Upper lobe of left lung (tissue), 6 donors: ENCODE data around the gene MAP4K1. TPM values are rescaled to one million over a fixed set of nuclear protein-coding genes. Genes with fewer than 3 reads are reported as not detected.

Experiments
- ATAC-seq, 2 donors: fragments of 200-7000 bp; cut with Tn5 transposase; one replicate each; pipeline ENCODE4 v1.9.1; 2022; ENCODE audit warnings: mild to moderate bottlenecking in 2 of 2, moderate library complexity in 2 of 2; ENCODE audit not compliant: low FRiP score in 2 of 2
- DNase-seq, 2 donors: peaks; one replicate each; pipeline ENCODE4 v3.0.0-alpha.2; 2019 to 2020
- H3K27ac ChIP-seq, 4 donors: fragments of 200-600 bp; sonication (generic); one replicate each; pipeline ENCODE4 v1.5.1; 2016 to 2019
- H3K27me3 ChIP-seq, 4 donors: fragments of 200-600 bp; sonication (generic); one replicate each; pipeline ENCODE4 v1.5.1; 2017 to 2019
- H3K36me3 ChIP-seq, 4 donors: fragments of 200-600 bp; sonication (generic); one replicate each; pipeline ENCODE4 v1.5.1; 2016 to 2019
- H3K4me1 ChIP-seq, 4 donors: fragments of 200-600 bp; sonication (generic); one replicate each; pipeline ENCODE4 v1.5.1; 2018 to 2019
- H3K4me3 ChIP-seq, 4 donors: fragments of 200-600 bp; sonication (generic); one replicate each; pipeline ENCODE4 v1.5.1; 2017 to 2019; ENCODE audit warnings: mild to moderate bottlenecking in 2 of 4, moderate library complexity in 1 of 4
- H3K9me3 ChIP-seq, 4 donors: fragments of 200-600 bp; sonication (generic); one replicate each; pipeline ENCODE4 v1.5.1; 2018 to 2019
- CTCF ChIP-seq, 6 experiments: fragments of 450-650 bp in 4 of 6; fragments of 200-600 bp in 2 of 6; sonication (generic) in 2 of 6; IDR thresholded peaks; one replicate each; pipeline ENCODE4 v1.5.1; 2016 to 2019; ENCODE audit warnings: antibody characterized with exemption in 6 of 6
- EP300 ChIP-seq, 4 donors: sonication (generic); formaldehyde crosslinking; IDR thresholded peaks; one replicate each; pipeline ENCODE4 v1.5.1; 2017; ENCODE audit warnings: antibody characterized with exemption in 4 of 4, control low read depth in 2 of 4
- POLR2A ChIP-seq, 4 donors: fragments of 450-650 bp; IDR thresholded peaks; one replicate each; pipeline ENCODE4 v1.5.1; 2016 to 2017; ENCODE audit warnings: antibody characterized with exemption in 4 of 4, mild to moderate bottlenecking in 2 of 4
- POLR2AphosphoS5 ChIP-seq, 2 donors: sonication (generic); formaldehyde crosslinking; IDR thresholded peaks; one replicate each; pipeline ENCODE4 v1.5.1; 2017; ENCODE audit warnings: antibody characterized with exemption in 2 of 2
- WGBS, 2 donors: methylation state at CpG; one replicate each; pipeline ENCODE4 v1.1.5; 2017 to 2018; 5-methylcytosine and 5-hydroxymethylcytosine counted together
- total RNA-seq, 6 donors: library from RNA; depleted of rRNA in 4 of 6; stranded (reverse); fragments of >200 nt in 4 of 6; gene quantifications; one replicate each; pipeline versions ENCODE4 v1.1.0 to v1.2.1, GENCODE V29; 2016 to 2021
- donor health status: DM: no; HTN: no; CAD: no; lungs with moderate emphysema.
- donor health status: DM: no; HTN: yes; CAD: no; lungs with severe emphysema.

The MAP4K1 gene
- total RNA-seq, 6 donors from 2014 or later: 6.2 to 28.3 (median 9.9) TPM

- Histone ChIP-seq H3K27me3 (no peaks in the 10 kb centered on the region), H3K36me3 (peaks cover 29 to 94% (median 84%) of the 10 kb centered on the region in 4 donors), H3K27ac (no peak overlapping the region), H3K9me3 (no peaks in the 10 kb centered on the region), H3K4me3 (no peak overlapping the region), H3K4me1 (peaks cover 3 to 8% (median 5%) of the 10 kb centered on the region in 4 donors)
- no peak for TF ChIP-seq POLR2AphosphoS5 (IDR thresholded peaks at IDR 0.05)
- no peak for TF ChIP-seq CTCF (IDR thresholded peaks at IDR 0.05)
- TF ChIP-seq POLR2A (IDR thresholded peaks at IDR 0.05): no peak
- TF ChIP-seq EP300 (IDR thresholded peaks at IDR 0.05): no peak
- 89 to 93% methylated on average over 3 of the region's 3 CpGs for WGBS, 2 donors
- ATAC-seq (no peak), DNase-seq (no peak)
Measured at GRCh38 chr19:38624822-38625221, 7.1 kb upstream of the MAP4K1 start.

GRCh38 chr19:38619361-38620174 lies 1.8 kb upstream of the MAP4K1 start:
- H3K4me3 ChIP-seq: peak overlapping the region; percentile 70 to 94 (median 85)
- H3K36me3 ChIP-seq: peaks cover 15 to 41% (median 40%) of the 10 kb centered on the region in 4 donors
- no peaks in the 10 kb centered on the region for H3K9me3 ChIP-seq
- peaks cover 14 to 24% (median 16%) of the 10 kb centered on the region in 4 donors for H3K4me1 ChIP-seq
- peak overlapping the region; percentile 79 to 94 (median 86) for H3K27ac ChIP-seq
- TF ChIP-seq CTCF (IDR thresholded peaks at IDR 0.05) (no peak), POLR2AphosphoS5 (IDR thresholded peaks at IDR 0.05) (no peak), EP300 (IDR thresholded peaks at IDR 0.05) (no peak), POLR2A (IDR thresholded peaks at IDR 0.05) (peak in 1 of 4 donors; percentile 13)
- no peaks in the 10 kb centered on the region for H3K27me3 ChIP-seq
- DNase-seq: no peak
- peak in 1 of 2 donors; percentile 3 for ATAC-seq
- WGBS, 2 donors: 16 to 17% methylated on average over 20 to 21 of the region's 21 CpGs

GRCh38 chr19:38618590-38619360 lies 1.0 kb upstream of the MAP4K1 start, which contains the start of gene EIF3K:
EIF3K (plus strand) TSS chr19:38619188; CDS start chr19:38619269, 81 bp downstream.
- Histone ChIP-seq H3K27ac (peak within 1 kb of the TSS; percentile 79 to 94 (median 86)), H3K27me3 (no peaks in the 10 kb centered on the region), H3K9me3 (no peaks in the 10 kb centered on the region), H3K36me3 (peaks cover 11 to 33% (median 32%) of the 10 kb centered on the region in 4 donors), H3K4me1 (peaks cover 14 to 24% (median 16%) of the 10 kb centered on the region in 4 donors), H3K4me3 (peak within 1 kb of the TSS; percentile 70 to 94 (median 85))
- TF ChIP-seq POLR2AphosphoS5 (IDR thresholded peaks at IDR 0.05) (peak; percentile 96 to 97), EP300 (IDR thresholded peaks at IDR 0.05) (peak in 2 of 4 donors; percentile 81 to 89), POLR2A (IDR thresholded peaks at IDR 0.05) (peak in 3 of 4 donors; percentile 50 to 77 (median 62)), CTCF (IDR thresholded peaks at IDR 0.05) (peak in 1 of 6 experiments; percentile 34)
- 0 to 1% methylated on average over 12 to 59 of the region's 64 CpGs for WGBS, 2 donors
- DNase-seq (peak; percentile 100), ATAC-seq (peak; percentile 97)

GRCh38 chr19:38617283-38617763 lies 430 bp downstream of the MAP4K1 start:
- ATAC-seq (no peak), DNase-seq (no peak)
- Histone ChIP-seq H3K4me3 (peak overlapping the region in 3 of 4 donors; percentile 82 to 94 (median 88)), H3K27ac (peak overlapping the region in 3 of 4 donors; percentile 37 to 94 (median 61)), H3K36me3 (peaks cover 4 to 22% (median 20%) of the 10 kb centered on the region in 4 donors), H3K27me3 (no peaks in the 10 kb centered on the region), H3K9me3 (no peaks in the 10 kb centered on the region), H3K4me1 (peaks cover 14 to 24% (median 16%) of the 10 kb centered on the region in 4 donors)
- TF ChIP-seq EP300 (IDR thresholded peaks at IDR 0.05) (no peak), CTCF (IDR thresholded peaks at IDR 0.05) (no peak), POLR2A (IDR thresholded peaks at IDR 0.05) (no peak), POLR2AphosphoS5 (IDR thresholded peaks at IDR 0.05) (no peak)
- 57 to 62% methylated on average over 7 to 9 of the region's 9 CpGs for whole genome bisulfite sequencing, 2 donors
